T-cell (primary cell): Measurements from ENCODE around the gene RDH16. TPM values are rescaled to one million over a fixed set of nuclear protein-coding genes. Genes with fewer than 3 reads are reported as not detected.
"Not testable (repeated sequence)": the region's sequence is repeated elsewhere in the genome, so short reads cannot be mapped to it uniquely, and the experiment has no call there.

Experiments
- ATAC-seq, 4 experiments: fragments of 200-7000 bp in 3 of 4; fragments of 150-1000 bp in 1 of 4; cut with Tn5 transposase; replicated peaks in 1 of 4; 1 replicate in 3 of 4; 2 replicates in 1 of 4; pipeline ENCODE4 v1.10.0; 2021; ENCODE audit warnings: moderate library complexity in 3 of 4, mild to moderate bottlenecking in 2 of 4, moderate number of reproducible peaks in 1 of 4
- CTCF ChIA-PET, 2 donors: fragments of 300-600 bp; sonication (Branson Sonifier 250); formaldehyde crosslinking; loops; one replicate each; lab custom pipeline; 2022; ENCODE audit warnings: antibody characterized with exemption in 2 of 2; lab: Charles Lee
- POLR2A ChIA-PET, 2 donors: fragments of 300-600 bp; sonication (Branson Sonifier 250); formaldehyde crosslinking; loops; one replicate each; lab custom pipeline; 2022; ENCODE audit warnings: antibody characterized with exemption in 2 of 2; lab: Charles Lee
- DNase-seq, 35 experiments: peaks; one replicate each; pipeline versions ENCODE4 v3.0.0 to v3.0.0-alpha.2; 2013 to 2023
- H3K27ac ChIP-seq: one replicate; pipeline ENCODE4 v1.5.1; 2013; ENCODE audit warnings: low read length
- H3K27me3 ChIP-seq, 2 experiments: replicated peaks in 1 of 2; 1 replicate in 1 of 2; 2 replicates in 1 of 2; pipeline versions ENCODE4 v1.6.1 to v1.7.0; 2013; ENCODE audit warnings: low read length in 1 of 2, mixed read lengths in 1 of 2; ENCODE audit not compliant: control insufficient read depth in 2 of 2, insufficient read depth in 2 of 2; ENCODE audit errors: extremely low read depth in 1 of 2
- H3K36me3 ChIP-seq, 2 donors: 1 replicate in 1 of 2; 2 replicates in 1 of 2; pipeline versions ENCODE4 v1.6.1 to v1.7.0; 2013; ENCODE audit warnings: low read length in 1 of 2; ENCODE audit not compliant: control insufficient read depth in 2 of 2, insufficient read depth in 1 of 2; ENCODE audit errors: extremely low read depth in 1 of 2
- H3K4me1 ChIP-seq, 2 experiments: 1 replicate in 1 of 2; 2 replicates in 1 of 2; pipeline versions ENCODE4 v1.6.1 to v1.7.0; 2013; ENCODE audit warnings: low read length in 2 of 2, mixed read lengths in 1 of 2; ENCODE audit not compliant: insufficient read depth in 2 of 2, control insufficient read depth in 1 of 2; ENCODE audit errors: extremely low read depth in 1 of 2
- H3K4me3 ChIP-seq, 2 donors: 1 replicate in 1 of 2; 2 replicates in 1 of 2; pipeline versions ENCODE4 v1.5.1 to v1.7.0; 2013; ENCODE audit warnings: mild to moderate bottlenecking in 2 of 2, low read length in 1 of 2, moderate library complexity in 1 of 2; ENCODE audit not compliant: control insufficient read depth in 1 of 2; ENCODE audit errors: extremely low read depth in 1 of 2
- H3K9me3 ChIP-seq: 2 replicates; pipeline ENCODE4 v1.7.0; 2013
- H3K27ac Mint-ChIP-seq, 2 donors: one replicate each; pipeline ENCODE4 v1.8.0; 2020 to 2021; ENCODE audit warnings: mild to moderate bottlenecking in 2 of 2, mixed read lengths in 2 of 2
- H3K27me3 Mint-ChIP-seq, 2 donors: one replicate each; pipeline ENCODE4 v1.8.0; 2021 to 2022; ENCODE audit warnings: mixed read lengths in 2 of 2
- H3K36me3 Mint-ChIP-seq: one replicate; pipeline ENCODE4 v1.8.0; 2021; ENCODE audit warnings: mixed read lengths
- H3K4me1 Mint-ChIP-seq, 3 donors: one replicate each; pipeline ENCODE4 v1.8.0; 2020 to 2022; ENCODE audit warnings: mixed read lengths in 3 of 3, mild to moderate bottlenecking in 1 of 3
- H3K4me3 Mint-ChIP-seq, 3 donors: one replicate each; pipeline ENCODE4 v1.8.0; 2020 to 2022; ENCODE audit warnings: mild to moderate bottlenecking in 3 of 3, mixed read lengths in 3 of 3, moderate library complexity in 3 of 3
- H3K9me3 Mint-ChIP-seq, 3 donors: one replicate each; pipeline ENCODE4 v1.8.0; 2020 to 2022; ENCODE audit warnings: mixed read lengths in 3 of 3
- WGBS: methylation state at CpG from one replicate; pipeline ENCODE4 v1.1.5; 2013; ENCODE audit warnings: missing lambda C conversion rate; ENCODE audit not compliant: insufficient coverage; 5-methylcytosine and 5-hydroxymethylcytosine counted together
- total RNA-seq, 35 experiments: library from RNA in 6 of 35; stranded (reverse) in 6 of 35; fragments of 120-200 nt in 1 of 35; gene quantifications; one replicate each; pipeline versions ENCODE4 v1.2.1 to v1.2.4 and lab custom pipeline; 2013 to 2026

The RDH16 gene
- total RNA-seq, 5 donors from 2014 or later (not counting 1 experiment from before 2014, with no cell fraction given) = 0.98 to 1.6 (median 1.1) TPM

DNA sequence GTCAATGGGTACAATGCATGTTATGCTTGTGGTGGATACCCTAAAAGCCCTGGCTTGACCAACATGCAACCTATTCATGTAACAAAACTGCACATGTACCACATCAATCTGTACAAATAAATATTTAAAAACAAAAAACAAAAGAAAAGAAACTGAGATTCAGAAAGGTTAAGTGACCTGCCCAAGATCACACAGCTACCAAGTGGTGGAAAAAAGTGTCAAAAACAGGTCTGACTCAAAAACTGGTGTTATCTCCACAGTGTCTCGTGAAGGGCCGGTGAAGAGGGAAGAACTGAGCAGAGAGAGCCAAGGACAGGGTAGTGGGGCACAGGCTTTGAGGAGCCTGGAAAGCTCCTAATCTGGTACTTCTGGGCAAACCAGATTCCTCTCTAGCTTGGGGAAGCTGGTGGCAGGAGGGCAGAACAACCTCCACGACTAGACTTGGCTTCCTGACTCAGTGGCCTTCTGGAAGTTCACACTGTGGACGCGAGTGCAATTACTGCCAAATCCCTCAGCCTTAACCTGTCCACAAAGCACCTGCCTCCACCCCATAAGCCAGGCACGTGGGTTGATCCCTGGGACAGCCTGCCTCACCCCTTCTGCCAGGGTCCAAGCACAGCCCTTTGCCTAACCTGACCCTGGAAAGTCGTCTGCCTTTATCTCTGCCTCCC is 33.4 kb upstream of the RDH16 start:
- Mint-ChIP-seq H3K9me3 (no peaks in the 10 kb centered on the region), H3K36me3 (peaks cover 3% of the 10 kb centered on the region), H3K27ac (no peak overlapping the region), H3K4me1 (peaks cover 9 to 15% (median 15%) of the 10 kb centered on the region in 3 donors), H3K27me3 (no peaks in the 10 kb centered on the region), H3K4me3 (no peak overlapping the region)
- Histone ChIP-seq H3K36me3 (peaks cover 3 to 5% of the 10 kb centered on the region in 2 donors), H3K4me1 (peaks cover 0 to 14% of the 10 kb centered on the region in 2 experiments), H3K9me3 (no peaks in the 10 kb centered on the region), H3K27me3 (no peaks in the 10 kb centered on the region), H3K27ac (no peak overlapping the region), H3K4me3 (no peak overlapping the region)
- 73% methylated on average over 4 of the region's 7 CpGs for WGBS
- ChIA-PET POLR2A (no interaction called here), CTCF (no interaction called here)
- ATAC-seq (no peak), DNase-seq (no peak)

DNA sequence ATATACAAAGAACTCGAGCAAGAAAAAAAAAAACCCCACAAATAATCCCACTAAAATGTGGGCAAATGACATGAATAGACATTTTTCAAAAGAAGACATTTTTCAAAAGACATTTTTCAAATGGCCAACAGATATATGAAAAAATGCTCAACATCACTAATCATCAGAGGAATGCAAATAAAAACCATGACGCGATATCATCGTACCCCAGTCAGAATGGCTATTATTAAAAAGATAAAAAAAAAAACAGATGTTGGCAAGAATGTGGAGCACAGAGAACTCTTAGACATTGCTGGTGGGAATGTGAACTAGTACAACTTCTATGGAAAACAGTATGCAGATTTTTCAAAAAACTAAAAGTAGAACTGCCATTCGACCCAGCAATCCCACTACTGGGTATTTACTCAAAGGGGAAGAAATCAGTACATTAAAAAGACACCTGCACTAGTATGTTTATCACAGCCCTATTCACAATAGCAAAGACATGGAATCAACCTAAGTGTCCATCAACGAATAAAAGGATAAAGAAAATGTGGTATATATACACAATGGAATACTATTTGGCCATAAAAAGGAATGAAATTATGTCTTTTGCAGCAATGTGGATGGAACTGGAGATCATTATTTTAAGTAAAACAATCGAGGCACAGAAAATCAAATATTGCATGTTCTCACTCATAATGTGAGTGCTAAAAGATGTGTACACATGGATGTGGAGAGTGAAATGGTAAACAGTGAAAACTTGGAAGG is 32.6 kb upstream of the RDH16 start:
- no peaks in the 10 kb centered on the region for H3K9me3 Mint-ChIP-seq
- H3K27ac ChIP-seq = no peak overlapping the region
- H3K36me3 ChIP-seq = no peaks in the 10 kb centered on the region
- 83% methylated on average over 1 of the region's 7 CpGs for WGBS
- no peaks in the 10 kb centered on the region for H3K9me3 ChIP-seq
- H3K27me3 ChIP-seq = no peaks in the 10 kb centered on the region
- H3K36me3 Mint-ChIP-seq = no peaks in the 10 kb centered on the region
- CTCF ChIA-PET = no interaction called here
- H3K27ac Mint-ChIP-seq = no peak overlapping the region
- ATAC-seq (no peak), DNase-seq (no peak)
- no peak overlapping the region for H3K4me3 ChIP-seq
- peaks cover 9 to 15% (median 15%) of the 10 kb centered on the region in 3 donors for H3K4me1 Mint-ChIP-seq
- H3K4me3 Mint-ChIP-seq = no peak overlapping the region
- H3K4me1 ChIP-seq = peaks cover 0 to 14% of the 10 kb centered on the region in 2 experiments
- no peaks in the 10 kb centered on the region for H3K27me3 Mint-ChIP-seq
- POLR2A ChIA-PET = no interaction called here

DNA sequence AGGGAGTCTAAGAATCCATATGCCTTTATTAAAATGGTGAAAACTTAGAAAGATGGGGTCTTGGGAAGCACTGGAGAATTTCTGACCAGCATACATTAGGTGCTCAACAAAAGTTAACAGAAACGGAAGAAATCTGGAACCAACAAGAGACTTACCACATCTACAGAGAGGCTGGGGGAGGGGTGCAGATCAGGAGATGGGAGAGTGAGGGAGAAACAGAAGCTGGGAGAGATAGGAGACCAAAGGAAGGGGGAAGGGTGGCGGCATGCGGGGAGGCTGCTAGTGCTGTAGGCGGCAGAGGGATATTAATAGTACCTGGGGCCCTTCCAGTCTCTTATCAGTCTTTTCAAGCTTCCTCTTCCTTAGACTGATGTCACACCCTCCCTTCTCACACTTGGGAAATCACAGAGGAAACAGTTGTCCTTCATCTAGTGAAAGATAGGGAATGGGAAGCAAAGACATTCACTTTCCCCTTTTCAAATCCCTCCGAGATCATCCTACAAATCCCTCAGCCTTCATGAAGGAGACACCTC is 30.9 kb upstream of the RDH16 start:
- Mint-ChIP-seq H3K4me1 (peaks cover 9 to 15% (median 15%) of the 10 kb centered on the region in 3 donors), H3K4me3 (no peak overlapping the region), H3K36me3 (no peaks in the 10 kb centered on the region), H3K9me3 (no peaks in the 10 kb centered on the region), H3K27me3 (no peaks in the 10 kb centered on the region), H3K27ac (no peak overlapping the region)
- CTCF ChIA-PET = interaction anchor here (0.5 to 2.4 kb wide), 7 partner anchors 17 to 231 kb away, joined by 3 to 13 read pairs (median 4); no protein-coding TSS in a partner anchor
- Histone ChIP-seq H3K36me3 (no peaks in the 10 kb centered on the region), H3K4me3 (no peak overlapping the region), H3K4me1 (peaks cover 0 to 14% of the 10 kb centered on the region in 2 experiments), H3K27me3 (no peaks in the 10 kb centered on the region), H3K27ac (no peak overlapping the region), H3K9me3 (no peaks in the 10 kb centered on the region)
- POLR2A ChIA-PET = interaction anchor here in 1 of 2 donors (0.6 kb wide), 1 partner anchor 237 kb away, joined by 3 read pairs; no protein-coding TSS in a partner anchor
- WGBS = no CpG with 5 or more reads among the region's 5 CpGs
- ATAC-seq = no peak
- DNase-seq = no peak

DNA sequence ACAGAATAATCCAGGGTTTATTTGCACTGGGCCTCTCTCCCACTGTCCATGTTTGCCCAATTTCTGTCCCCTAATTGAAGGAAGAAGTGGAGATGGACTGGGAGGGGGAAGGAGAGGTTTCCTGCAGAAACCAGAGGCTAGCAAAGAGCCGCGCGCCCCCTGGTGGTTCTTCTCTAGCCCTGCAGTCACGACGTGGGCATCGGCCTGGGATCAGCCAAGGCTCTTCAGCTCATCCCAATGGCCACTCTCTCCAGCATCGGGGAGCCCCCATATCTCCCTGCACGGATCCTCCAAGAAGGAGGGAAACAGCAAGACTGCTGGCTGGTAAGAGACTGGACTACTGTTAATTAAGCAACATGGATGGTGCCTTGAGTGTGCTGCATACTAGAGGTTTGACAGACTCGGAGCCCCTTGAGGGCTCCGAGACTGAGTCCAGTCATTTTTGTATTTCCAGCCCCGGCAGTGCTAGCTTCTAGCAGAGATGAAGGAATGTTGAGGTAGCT is 30.2 kb upstream of the RDH16 start:
- POLR2A ChIA-PET = interaction anchor here in 1 of 2 donors (0.6 kb wide), 1 partner anchor 236 kb away, joined by 3 read pairs; no protein-coding TSS in a partner anchor
- H3K4me3 Mint-ChIP-seq = peak overlapping the region in 1 of 3 donors; percentile 46

DNA sequence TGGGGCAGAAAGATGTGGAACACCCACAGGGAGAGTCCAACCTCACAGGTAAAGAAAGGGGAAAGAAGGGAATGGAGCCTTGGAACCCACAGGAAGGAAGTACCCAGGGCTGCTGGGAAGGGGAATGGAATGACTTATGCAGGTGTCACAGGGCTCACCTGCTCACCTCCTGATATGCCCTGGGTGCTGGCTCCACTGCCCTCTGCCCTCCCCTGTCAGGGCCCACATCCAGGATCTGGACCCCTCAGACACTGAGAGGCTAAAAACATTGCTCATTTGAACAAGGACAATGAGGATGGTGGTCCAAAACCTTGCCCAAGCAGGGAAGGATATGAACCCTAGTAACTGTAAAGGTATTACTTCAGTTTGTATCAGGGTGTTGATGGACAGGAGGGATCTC is 29.6 kb upstream of the RDH16 start:
- DNase-seq = no peak
- Mint-ChIP-seq H3K27ac (no peak overlapping the region), H3K9me3 (no peaks in the 10 kb centered on the region), H3K4me1 (peaks cover 9 to 15% (median 15%) of the 10 kb centered on the region in 3 donors), H3K4me3 (peak overlapping the region in 1 of 3 donors; percentile 46), H3K27me3 (no peaks in the 10 kb centered on the region), H3K36me3 (no peaks in the 10 kb centered on the region)
- Histone ChIP-seq H3K4me3 (no peak overlapping the region), H3K9me3 (no peaks in the 10 kb centered on the region), H3K4me1 (peaks cover 0 to 14% of the 10 kb centered on the region in 2 experiments), H3K36me3 (no peaks in the 10 kb centered on the region), H3K27ac (no peak overlapping the region), H3K27me3 (no peaks in the 10 kb centered on the region)
- ChIA-PET POLR2A (no interaction called here), CTCF (interaction anchor here (1.2 to 2.4 kb wide), 3 partner anchors 228 to 229 kb away, joined by 4 to 13 read pairs (median 11); no protein-coding TSS in a partner anchor)
- ATAC-seq = no peak

More for the DNA sequence above, 30.2 kb upstream of the RDH16 start:
- DNase-seq (peak in 34 of 35 experiments; percentile 41 to 83 (median 66)), ATAC-seq (peak; percentile 78 to 80 (median 80))
- no peak overlapping the region for H3K27ac Mint-ChIP-seq
- H3K27ac ChIP-seq = no peak overlapping the region
- no peaks in the 10 kb centered on the region for H3K36me3 Mint-ChIP-seq
- H3K4me3 ChIP-seq = no peak overlapping the region
- WGBS = 100% methylated on average over 2 of the region's 11 CpGs
- no peaks in the 10 kb centered on the region for H3K27me3 ChIP-seq
- no peaks in the 10 kb centered on the region for H3K9me3 ChIP-seq
- CTCF ChIA-PET = interaction anchor here (0.6 to 2.4 kb wide), 5 partner anchors 17 to 230 kb away, joined by 4 to 13 read pairs (median 11); no protein-coding TSS in a partner anchor
- no peaks in the 10 kb centered on the region for H3K9me3 Mint-ChIP-seq
- H3K4me1 ChIP-seq = peaks cover 0 to 14% of the 10 kb centered on the region in 2 experiments
- H3K27me3 Mint-ChIP-seq = no peaks in the 10 kb centered on the region
- no peaks in the 10 kb centered on the region for H3K36me3 ChIP-seq
- peaks cover 9 to 15% (median 15%) of the 10 kb centered on the region in 3 donors for H3K4me1 Mint-ChIP-seq

DNA sequence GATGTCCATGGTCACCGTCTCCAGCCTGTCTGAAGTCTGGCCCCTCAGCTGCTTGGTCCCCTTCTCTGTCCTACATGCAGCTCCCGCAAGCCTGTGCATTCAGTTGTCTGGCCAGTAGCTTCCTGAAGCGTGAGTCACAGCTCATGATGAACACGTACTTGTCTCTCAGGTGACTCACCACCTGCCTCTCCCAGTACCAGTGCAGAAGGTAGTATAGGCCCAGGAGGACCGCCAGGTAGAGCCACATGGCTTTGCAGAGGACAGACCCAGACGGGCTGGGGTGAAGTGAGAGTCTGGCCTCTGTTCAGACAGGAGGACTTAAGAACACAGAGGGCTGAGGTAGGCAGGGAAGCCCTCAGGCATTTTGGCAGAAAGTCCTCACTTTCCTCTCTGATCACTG is 28.3 kb upstream of the RDH16 start:
- H3K27ac ChIP-seq, H3K4me1 ChIP-seq, H3K27ac Mint-ChIP-seq, H3K36me3 Mint-ChIP-seq, H3K27me3 Mint-ChIP-seq, H3K27me3 ChIP-seq, CTCF ChIA-PET, POLR2A ChIA-PET, H3K9me3 Mint-ChIP-seq, H3K4me1 Mint-ChIP-seq, DNase-seq, H3K4me3 Mint-ChIP-seq, H3K9me3 ChIP-seq, H3K4me3 ChIP-seq, H3K36me3 ChIP-seq: not testable (repeated sequence)
- 57% methylated on average over 4 of the region's 6 CpGs for WGBS
- peak in 2 of 4 experiments; percentile 44 to 65 for ATAC-seq
